IMR-90 (cell line): ENCODE data around the gene DGKD. TPM values are rescaled to one million over a fixed set of nuclear protein-coding genes. Genes with fewer than 3 reads are reported as not detected.

Experiments used
- ATAC-seq: fragments of 200-7000 bp; cut with Tn5 transposase; 2 replicates; pipeline ENCODE4 v1.9.1; 2020; ENCODE audit warnings: low read depth, mild to moderate bottlenecking, moderate library complexity
- BruUV-seq: library from RNA; stranded (reverse); fragments of 400-500 nt; replicated peaks from 2 replicates; lab custom pipeline; 2021; lab: Mats Ljungman, UMichigan
- CTCF ChIA-PET: fragments of 300-600 bp; formaldehyde crosslinking; extraction: SDS; loops from one replicate; lab custom pipeline; 2021; ENCODE audit warnings: antibody characterized with exemption; lab: Yijun Ruan, JAX
- POLR2A ChIA-PET: fragments of 300-600 bp; sonication (Branson Sonifier 250); formaldehyde crosslinking; loops from one replicate; lab custom pipeline; 2022; ENCODE audit warnings: antibody characterized with exemption; ENCODE audit not compliant: unreplicated experiment; lab: Charles Lee
- DNase-seq: peaks from one replicate; pipeline ENCODE4 v3.0.0; 2013
- H2AFZ ChIP-seq: replicated peaks from 2 replicates; pipeline ENCODE3; 2013; ENCODE audit warnings: low read length, mild to moderate bottlenecking; ENCODE audit not compliant: poor library complexity
- H2AK5ac ChIP-seq: 2 replicates; pipeline ENCODE4 v1.6.1; 2013; ENCODE audit warnings: low read depth, low read length, inconsistent platforms
- H2AK9ac ChIP-seq: replicated peaks from 2 replicates; pipeline ENCODE3; 2013; ENCODE audit warnings: mild to moderate bottlenecking, low read depth, low read length, moderate library complexity; ENCODE audit not compliant: poor library complexity
- H2BK120ac ChIP-seq: 2 replicates; pipeline ENCODE4 v1.6.1; 2013; ENCODE audit warnings: low read depth, low read length, inconsistent platforms
- H2BK15ac ChIP-seq: 3 replicates; pipeline ENCODE4 v1.6.1; 2013; ENCODE audit warnings: low read depth, low read length, inconsistent platforms
- H2BK20ac ChIP-seq: 2 replicates; pipeline ENCODE4 v1.6.1; 2013; ENCODE audit warnings: low read depth, mild to moderate bottlenecking, inconsistent platforms, low read length, moderate library complexity
- H2BK5ac ChIP-seq: 2 replicates; pipeline ENCODE4 v1.6.1; 2013; ENCODE audit warnings: mild to moderate bottlenecking, low read depth, low read length, inconsistent platforms; ENCODE audit not compliant: poor library complexity, severe bottlenecking
- H3K14ac ChIP-seq: replicated peaks from 2 replicates; pipeline ENCODE4 v1.6.1; 2013; ENCODE audit warnings: low read depth, low read length, inconsistent platforms
- H3K18ac ChIP-seq: 2 replicates; pipeline ENCODE4 v1.6.1; 2013; ENCODE audit warnings: low read depth, low read length, control low read depth
- H3K23ac ChIP-seq: 2 replicates; pipeline ENCODE4 v1.6.1; 2013; ENCODE audit warnings: low read depth, low read length, inconsistent platforms
- H3K27ac ChIP-seq: 2 replicates; pipeline ENCODE4 v1.5.1; 2013; ENCODE audit warnings: mild to moderate bottlenecking, control low read depth, low read length; ENCODE audit not compliant: insufficient read depth
- H3K27me3 ChIP-seq: 2 replicates; pipeline ENCODE4 v1.6.1; 2013; ENCODE audit warnings: low read length; ENCODE audit not compliant: control insufficient read depth, insufficient read depth
- H3K36me3 ChIP-seq: 2 replicates; pipeline ENCODE4 v1.6.1; 2013; ENCODE audit warnings: low read length, mixed read lengths; ENCODE audit not compliant: control insufficient read depth, insufficient read depth
- H3K4ac ChIP-seq: 2 replicates; pipeline ENCODE4 v1.6.1; 2013; ENCODE audit warnings: low read depth, low read length, inconsistent platforms
- H3K4me1 ChIP-seq: 2 replicates; pipeline ENCODE4 v1.6.1; 2013; ENCODE audit warnings: low read length, mixed read lengths; ENCODE audit not compliant: control insufficient read depth, insufficient read depth
- H3K4me2 ChIP-seq: 2 replicates; pipeline ENCODE4 v1.6.1; 2013; ENCODE audit warnings: low read depth, mild to moderate bottlenecking, control low read depth, low read length, moderate library complexity
- H3K4me3 ChIP-seq: 2 replicates; pipeline ENCODE4 v1.5.1; 2013; ENCODE audit warnings: low read depth, mild to moderate bottlenecking, control low read depth, low read length, moderate library complexity; ENCODE audit not compliant: insufficient read depth
- H3K56ac ChIP-seq: 2 replicates; pipeline ENCODE4 v1.6.1; 2013; ENCODE audit warnings: low read length, inconsistent platforms; ENCODE audit not compliant: insufficient read depth; ENCODE audit errors: extremely low read depth
- H3K79me1 ChIP-seq, 2 experiments: 2 replicates each; pipeline ENCODE4 v1.6.1; 2013; ENCODE audit warnings: low read length in 2 of 2, inconsistent platforms in 1 of 2, low read depth in 1 of 2
- H3K9ac ChIP-seq: 2 replicates; pipeline ENCODE4 v1.6.1; 2013; ENCODE audit warnings: low read depth, low read length, control low read depth
- H3K9me1 ChIP-seq: 2 replicates; pipeline ENCODE4 v1.6.1; 2013; ENCODE audit warnings: low read length, inconsistent platforms; ENCODE audit not compliant: insufficient read depth
- H3K9me3 ChIP-seq: 2 replicates; pipeline ENCODE4 v1.6.1; 2013; ENCODE audit warnings: low read length; ENCODE audit not compliant: control insufficient read depth, insufficient read depth
- H4K20me1 ChIP-seq: 2 replicates; pipeline ENCODE4 v1.6.1; 2013; ENCODE audit warnings: low read length, inconsistent platforms; ENCODE audit not compliant: insufficient read depth
- H4K5ac ChIP-seq: 2 replicates; pipeline ENCODE4 v1.6.1; 2013; ENCODE audit warnings: mild to moderate bottlenecking, low read depth, low read length, control low read depth
- H4K8ac ChIP-seq, 2 experiments: 2 replicates each; pipeline ENCODE4 v1.6.1; 2013; ENCODE audit warnings: low read depth in 2 of 2, low read length in 2 of 2, control low read depth in 1 of 2, inconsistent platforms in 1 of 2
- H4K91ac ChIP-seq: 2 replicates; pipeline ENCODE4 v1.6.1; 2013; ENCODE audit warnings: low read depth, low read length, inconsistent platforms; ENCODE audit not compliant: insufficient read depth
- BHLHE40 ChIP-seq: fragments of 150-350 bp; IDR thresholded peaks from 2 replicates; pipeline ENCODE4 v1.6.1; 2016; ENCODE audit warnings: mild to moderate bottlenecking, low read depth, low read length
- CEBPB ChIP-seq: IDR thresholded peaks from 2 replicates; pipeline ENCODE4 v1.6.1; 2012; ENCODE audit warnings: low read depth, low read length, improper control_type of control experiment
- CHD1 ChIP-seq: IDR thresholded peaks from 2 replicates; pipeline ENCODE4 v1.6.1; 2012; ENCODE audit warnings: low read depth, low read length, improper control_type of control experiment
- CTCF ChIP-seq: conservative IDR thresholded peaks from 2 replicates; pipeline ENCODE4 v1.5.1; 2012; ENCODE audit warnings: mild to moderate bottlenecking, low read depth, low read length, improper control_type of control experiment
- FOS ChIP-seq: fragments of 150-350 bp; IDR thresholded peaks from 2 replicates; pipeline ENCODE4 v1.6.1; 2016; ENCODE audit warnings: low read depth, low read length
- MAFK ChIP-seq: IDR thresholded peaks from 2 replicates; pipeline ENCODE4 v1.6.1; 2012; ENCODE audit warnings: low read depth, low read length, improper control_type of control experiment
- MAZ ChIP-seq: IDR thresholded peaks from 2 replicates; pipeline ENCODE4 v1.6.1; 2012; ENCODE audit warnings: low read depth, mild to moderate bottlenecking, low read length, improper control_type of control experiment, moderate library complexity, borderline replicate concordance
- MXI1 ChIP-seq: IDR thresholded peaks from 2 replicates; pipeline ENCODE4 v1.6.1; 2012; ENCODE audit warnings: low read depth, mild to moderate bottlenecking, low read length, moderate library complexity, borderline replicate concordance
- POLR2A ChIP-seq: IDR thresholded peaks from 2 replicates; pipeline ENCODE4 v1.6.1; 2012; ENCODE audit warnings: mild to moderate bottlenecking, low read depth, low read length
- RCOR1 ChIP-seq: IDR thresholded peaks from 2 replicates; pipeline ENCODE4 v1.6.1; 2012; ENCODE audit warnings: mild to moderate bottlenecking, low read length, improper control_type of control experiment; ENCODE audit not compliant: insufficient replicate concordance
- RFX5 ChIP-seq: IDR thresholded peaks from 2 replicates; pipeline ENCODE4 v1.8.0; 2012; ENCODE audit warnings: low read depth, mild to moderate bottlenecking, low read length, moderate library complexity
- SMC3 ChIP-seq: fragments of 150-350 bp; IDR thresholded peaks from 2 replicates; pipeline ENCODE4 v1.6.1; 2016; ENCODE audit warnings: low read depth, mild to moderate bottlenecking, antibody characterized with exemption, low read length, moderate library complexity
- WGBS, 2 experiments: methylation state at CpG; one replicate each; pipeline versions ENCODE4 v1.1.5 to v1.1.7; 2013; ENCODE audit warnings: missing lambda C conversion rate in 2 of 2; ENCODE audit not compliant: insufficient read length in 1 of 2; ENCODE audit errors: extremely low coverage in 2 of 2; 5-methylcytosine and 5-hydroxymethylcytosine counted together
- dilution Hi-C: fragments of 300-500 bp; cut with HindIII; formaldehyde crosslinking; loops from one replicate; pipeline ENCODE4 v1.14.3; 2018; ENCODE audit warnings: low sequenced_read_pairs; ENCODE audit not compliant: unreplicated experiment
- in situ Hi-C: fragments of 300-500 bp; cut with MboI; formaldehyde crosslinking; loops from 3 replicates; pipeline ENCODE4 v1.14.3; 2019; ENCODE audit warnings: low sequenced_read_pairs, inconsistent platforms, mixed read lengths
- intact Hi-C: fragments of 100-400 bp; cut with micrococcal nuclease; formaldehyde crosslinking; loops from 2 replicates; pipeline ENCODE4 v1.10.0; 2022
- polyA plus RNA-seq, 3 experiments: library from polyadenylated mRNA; depleted of rRNA; stranded (reverse); fragments of >200 nt; gene quantifications; 2 replicates each; pipeline ENCODE4 v1.2.3, GENCODE V29; 2012; ENCODE audit warnings: low replicate concordance in 1 of 3
- total RNA-seq: library from RNA; depleted of rRNA; stranded (reverse); fragments of >200 nt; gene quantifications from 2 replicates; pipeline ENCODE4 v1.2.3, GENCODE V29; 2012
- TF ChIP-seq, protein P1 (sequence below): fragments of 150-350 bp; IDR thresholded peaks from 2 replicates; pipeline ENCODE4 v1.6.1; 2016; ENCODE audit warnings: low read depth, mild to moderate bottlenecking, low read length, moderate library complexity, borderline replicate concordance
- TF ChIP-seq, protein P2 (sequence below): fragments of 150-350 bp; IDR thresholded peaks from 2 replicates; pipeline ENCODE4 v1.6.1; 2017; ENCODE audit warnings: mild to moderate bottlenecking, antibody characterized with exemption, low read length, low read depth

Gene DGKD
- total and polyA plus RNA-seq, 2 of the 4 experiments (the other 2 are of a cell fraction) = 6.5 to 10.1 TPM

- Histone ChIP-seq H3K79me1 (peaks cover 0 to 4% of the 10 kb centered on the region in 2 experiments; a peak in 1 of 4 replicates), H3K4me3 (no peak overlapping the region), H3K4me1 (peaks cover 20% of the 10 kb centered on the region), H2AFZ (no peak overlapping the region), H2AK5ac (no peak overlapping the region), H3K9me3 (no peaks in the 10 kb centered on the region), H2BK20ac (no peak overlapping the region), H2BK15ac (no peak overlapping the region), H3K9me1 (peaks cover 18% of the 10 kb centered on the region), H3K14ac (0 out of 2 replicates have a peak overlapping the region, but pooled peaks have one; percentile 14), H3K27me3 (no peaks in the 10 kb centered on the region), H4K8ac (no peak overlapping the region), H2BK5ac (no peak overlapping the region), H3K18ac (no peak overlapping the region), H2BK120ac (peak overlapping the region; percentile 12; the same call in 1 of the 2 replicates), H3K27ac (no peak overlapping the region), H3K56ac (no peak overlapping the region), H3K4me2 (no peak overlapping the region), H3K4ac (no peak overlapping the region; the same call in 1 of the 2 replicates), H4K20me1 (no peaks in the 10 kb centered on the region; the same call in 1 of the 2 replicates), H3K9ac (no peak overlapping the region), H3K23ac (no peak overlapping the region), H3K36me3 (peaks cover 19% of the 10 kb centered on the region), H4K91ac (no peak overlapping the region), H4K5ac (no peak overlapping the region), H2AK9ac (no peak overlapping the region)
- BruUV-seq = no TSS peak
- dilution Hi-C loops (no loop called here), in situ Hi-C loops (no loop called here), intact Hi-C loops (no loop called here)
- TF ChIP-seq CHD1 = no peak
- TF ChIP-seq CEBPB = no peak
- no peak for TF ChIP-seq POLR2A
- no peak for TF ChIP-seq RFX5
- no peak for TF ChIP-seq RCOR1
- no peak for TF ChIP-seq SMC3
- TF ChIP-seq BHLHE40 = no peak
- no peak for TF ChIP-seq MAZ
- TF ChIP-seq, protein P1, sequence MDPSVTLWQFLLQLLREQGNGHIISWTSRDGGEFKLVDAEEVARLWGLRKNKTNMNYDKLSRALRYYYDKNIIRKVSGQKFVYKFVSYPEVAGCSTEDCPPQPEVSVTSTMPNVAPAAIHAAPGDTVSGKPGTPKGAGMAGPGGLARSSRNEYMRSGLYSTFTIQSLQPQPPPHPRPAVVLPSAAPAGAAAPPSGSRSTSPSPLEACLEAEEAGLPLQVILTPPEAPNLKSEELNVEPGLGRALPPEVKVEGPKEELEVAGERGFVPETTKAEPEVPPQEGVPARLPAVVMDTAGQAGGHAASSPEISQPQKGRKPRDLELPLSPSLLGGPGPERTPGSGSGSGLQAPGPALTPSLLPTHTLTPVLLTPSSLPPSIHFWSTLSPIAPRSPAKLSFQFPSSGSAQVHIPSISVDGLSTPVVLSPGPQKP = no peak
- TF ChIP-seq, protein P2, sequence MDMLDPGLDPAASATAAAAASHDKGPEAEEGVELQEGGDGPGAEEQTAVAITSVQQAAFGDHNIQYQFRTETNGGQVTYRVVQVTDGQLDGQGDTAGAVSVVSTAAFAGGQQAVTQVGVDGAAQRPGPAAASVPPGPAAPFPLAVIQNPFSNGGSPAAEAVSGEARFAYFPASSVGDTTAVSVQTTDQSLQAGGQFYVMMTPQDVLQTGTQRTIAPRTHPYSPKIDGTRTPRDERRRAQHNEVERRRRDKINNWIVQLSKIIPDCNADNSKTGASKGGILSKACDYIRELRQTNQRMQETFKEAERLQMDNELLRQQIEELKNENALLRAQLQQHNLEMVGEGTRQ = no peak
- no peak for TF ChIP-seq CTCF
- no peak for TF ChIP-seq MXI1
- TF ChIP-seq MAFK = no peak
- TF ChIP-seq FOS = no peak
- DNase-seq = peak; percentile 31
- WGBS, 2 experiments = no CpG with 5 or more reads among the region's 6 CpGs
- no peak for ATAC-seq
- POLR2A ChIA-PET = no interaction called here
- CTCF ChIA-PET = interaction anchor here (0.6 kb wide), 2 partner anchors 678 to 851 kb away, joined by 3 to 7 read pairs; no protein-coding TSS in a partner anchor
Observed at GRCh38 chr2:233489666-233490065, 135.4 kb downstream of the DGKD start.
